HepG2 (cell line): ENCODE measurements around the gene RAB3B. TPM values are rescaled to one million over a fixed set of nuclear protein-coding genes. Genes with fewer than 3 reads are reported as not detected.

ENCODE experiments used
- ELF3 ChIP-seq: IDR thresholded peaks from 2 replicates; pipeline ENCODE4 v1.6.1; 2016; ENCODE audit warnings: missing genetic modification reagents, missing compliant biosample characterization
- GFI1 ChIP-seq: sonication (generic); formaldehyde crosslinking; IDR thresholded peaks from 2 replicates; pipeline ENCODE4 v1.5.0; 2020; ENCODE audit warnings: missing genetic modification reagents, mild to moderate bottlenecking, borderline replicate concordance
- IRF2 ChIP-seq: IDR thresholded peaks from 2 replicates; pipeline ENCODE4 v1.6.1; 2018; ENCODE audit warnings: missing genetic modification reagents, missing compliant biosample characterization
- KDM6A ChIP-seq: IDR thresholded peaks from 2 replicates; pipeline ENCODE4 v1.6.1; 2016; ENCODE audit warnings: low read depth
- MYPOP ChIP-seq: sonication (generic); formaldehyde crosslinking; IDR thresholded peaks from 2 replicates; pipeline ENCODE4 v1.8.1; 2023; ENCODE audit warnings: mild to moderate bottlenecking, moderate library complexity, missing genetic modification reagents
- RARA ChIP-seq: IDR thresholded peaks from 2 replicates; pipeline ENCODE4 v1.6.1; 2016; ENCODE audit warnings: missing genetic modification reagents, missing compliant biosample characterization
- TEAD3 ChIP-seq: optimal IDR thresholded peaks from 2 replicates; pipeline ENCODE3; 2016; ENCODE audit warnings: borderline replicate concordance
- ZBED4 ChIP-seq: sonication (generic); formaldehyde crosslinking; IDR thresholded peaks from 2 replicates; pipeline ENCODE4 v1.4.0; 2020; ENCODE audit warnings: missing genetic modification reagents, borderline replicate concordance
- ZMYM3 ChIP-seq: sonication (generic); formaldehyde crosslinking; IDR thresholded peaks from 2 replicates; pipeline ENCODE4 v1.5.1; 2020; ENCODE audit warnings: mild to moderate bottlenecking, missing genetic modification reagents
- polyA plus RNA-seq, 8 experiments: library from polyadenylated mRNA; depleted of rRNA in 3 of 8; stranded (reverse) in 7 of 8; unstranded in 1 of 8; fragments of >200 nt; fragmentation: Illumina TruSeq in 4 of 8; extraction: Trizol in 4 of 8; gene quantifications; 2 replicates each; pipeline versions ENCODE4 v1.2.1 to v1.2.3, GENCODE V29; 2011 to 2016; ENCODE audit warnings: low read depth in 4 of 8, missing spikeins in 1 of 8, mixed read lengths in 1 of 8; ENCODE audit not compliant: insufficient read depth in 1 of 8
- total RNA-seq, 5 experiments: library from RNA; depleted of rRNA; stranded (reverse); fragments of >200 nt; fragmentation: Illumina TruSeq; extraction: Trizol; gene quantifications; 2 replicates each; pipeline ENCODE4 v1.2.3, GENCODE V29; 2016; ENCODE audit warnings: low read depth in 1 of 5
- TF ChIP-seq, protein P1 (sequence below): sonication (generic); formaldehyde crosslinking; conservative IDR thresholded peaks from 2 replicates; pipeline ENCODE4 v1.4.0; 2020; ENCODE audit warnings: mild to moderate bottlenecking, missing genetic modification reagents, moderate library complexity
- TF ChIP-seq, protein P2 (sequence below): sonication (generic); formaldehyde crosslinking; IDR thresholded peaks from 2 replicates; pipeline ENCODE4 v1.4.0; 2020; ENCODE audit warnings: low read depth, missing genetic modification reagents
- TF ChIP-seq, protein P3 (sequence below): IDR thresholded peaks from 2 replicates; pipeline ENCODE4 v1.4.0; 2020; ENCODE audit warnings: mild to moderate bottlenecking, missing genetic modification reagents

The RAB3B gene
- total and polyA plus RNA-seq, 2 of the 13 experiments (the other 11 are each of a cell fraction or from before 2014, with no cell fraction given), result 1.0 to 1.2 TPM

- TF ChIP-seq RARA (CRISPR knock-in tag), result peak; percentile 55
- TF ChIP-seq MYPOP (CRISPR knock-in tag), result no peak
- TF ChIP-seq TEAD3 (CRISPR knock-in tag), result peak; percentile 62
- TF ChIP-seq ZMYM3 (CRISPR knock-in tag), result no peak
- TF ChIP-seq, protein P1, sequence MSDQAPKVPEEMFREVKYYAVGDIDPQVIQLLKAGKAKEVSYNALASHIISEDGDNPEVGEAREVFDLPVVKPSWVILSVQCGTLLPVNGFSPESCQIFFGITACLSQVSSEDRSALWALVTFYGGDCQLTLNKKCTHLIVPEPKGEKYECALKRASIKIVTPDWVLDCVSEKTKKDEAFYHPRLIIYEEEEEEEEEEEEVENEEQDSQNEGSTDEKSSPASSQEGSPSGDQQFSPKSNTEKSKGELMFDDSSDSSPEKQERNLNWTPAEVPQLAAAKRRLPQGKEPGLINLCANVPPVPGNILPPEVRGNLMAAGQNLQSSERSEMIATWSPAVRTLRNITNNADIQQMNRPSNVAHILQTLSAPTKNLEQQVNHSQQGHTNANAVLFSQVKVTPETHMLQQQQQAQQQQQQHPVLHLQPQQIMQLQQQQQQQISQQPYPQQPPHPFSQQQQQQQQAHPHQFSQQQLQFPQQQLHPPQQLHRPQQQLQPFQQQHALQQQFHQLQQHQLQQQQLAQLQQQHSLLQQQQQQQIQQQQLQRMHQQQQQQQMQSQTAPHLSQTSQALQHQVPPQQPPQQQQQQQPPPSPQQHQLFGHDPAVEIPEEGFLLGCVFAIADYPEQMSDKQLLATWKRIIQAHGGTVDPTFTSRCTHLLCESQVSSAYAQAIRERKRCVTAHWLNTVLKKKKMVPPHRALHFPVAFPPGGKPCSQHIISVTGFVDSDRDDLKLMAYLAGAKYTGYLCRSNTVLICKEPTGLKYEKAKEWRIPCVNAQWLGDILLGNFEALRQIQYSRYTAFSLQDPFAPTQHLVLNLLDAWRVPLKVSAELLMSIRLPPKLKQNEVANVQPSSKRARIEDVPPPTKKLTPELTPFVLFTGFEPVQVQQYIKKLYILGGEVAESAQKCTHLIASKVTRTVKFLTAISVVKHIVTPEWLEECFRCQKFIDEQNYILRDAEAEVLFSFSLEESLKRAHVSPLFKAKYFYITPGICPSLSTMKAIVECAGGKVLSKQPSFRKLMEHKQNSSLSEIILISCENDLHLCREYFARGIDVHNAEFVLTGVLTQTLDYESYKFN, result peak; percentile 62
- TF ChIP-seq KDM6A (CRISPR knock-in tag), result peak; percentile 52
- peak; percentile 96 for TF ChIP-seq GFI1 (CRISPR knock-in tag)
- TF ChIP-seq IRF2, result 0 out of 2 replicates have a peak, but pooled peaks have one; percentile 8
- TF ChIP-seq ZBED4 (CRISPR knock-in tag), result peak; percentile 83; the same call in 1 of the 2 replicates
- TF ChIP-seq ELF3 (CRISPR knock-in tag), result peak; percentile 47; the same call in 1 of the 2 replicates
- TF ChIP-seq, protein P2, sequence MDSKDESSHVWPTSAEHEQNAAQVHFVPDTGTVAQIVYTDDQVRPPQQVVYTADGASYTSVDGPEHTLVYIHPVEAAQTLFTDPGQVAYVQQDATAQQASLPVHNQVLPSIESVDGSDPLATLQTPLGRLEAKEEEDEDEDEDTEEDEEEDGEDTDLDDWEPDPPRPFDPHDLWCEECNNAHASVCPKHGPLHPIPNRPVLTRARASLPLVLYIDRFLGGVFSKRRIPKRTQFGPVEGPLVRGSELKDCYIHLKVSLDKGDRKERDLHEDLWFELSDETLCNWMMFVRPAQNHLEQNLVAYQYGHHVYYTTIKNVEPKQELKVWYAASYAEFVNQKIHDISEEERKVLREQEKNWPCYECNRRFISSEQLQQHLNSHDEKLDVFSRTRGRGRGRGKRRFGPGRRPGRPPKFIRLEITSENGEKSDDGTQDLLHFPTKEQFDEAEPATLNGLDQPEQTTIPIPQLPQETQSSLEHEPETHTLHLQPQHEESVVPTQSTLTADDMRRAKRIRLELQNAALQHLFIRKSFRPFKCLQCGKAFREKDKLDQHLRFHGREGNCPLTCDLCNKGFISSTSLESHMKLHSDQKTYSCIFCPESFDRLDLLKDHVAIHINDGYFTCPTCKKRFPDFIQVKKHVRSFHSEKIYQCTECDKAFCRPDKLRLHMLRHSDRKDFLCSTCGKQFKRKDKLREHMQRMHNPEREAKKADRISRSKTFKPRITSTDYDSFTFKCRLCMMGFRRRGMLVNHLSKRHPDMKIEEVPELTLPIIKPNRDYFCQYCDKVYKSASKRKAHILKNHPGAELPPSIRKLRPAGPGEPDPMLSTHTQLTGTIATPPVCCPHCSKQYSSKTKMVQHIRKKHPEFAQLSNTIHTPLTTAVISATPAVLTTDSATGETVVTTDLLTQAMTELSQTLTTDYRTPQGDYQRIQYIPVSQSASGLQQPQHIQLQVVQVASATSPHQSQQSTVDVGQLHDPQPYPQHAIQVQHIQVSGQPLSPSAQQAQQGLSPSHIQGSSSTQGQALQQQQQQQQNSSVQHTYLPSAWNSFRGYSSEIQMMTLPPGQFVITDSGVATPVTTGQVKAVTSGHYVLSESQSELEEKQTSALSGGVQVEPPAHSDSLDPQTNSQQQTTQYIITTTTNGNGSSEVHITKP (CRISPR knock-in tag), result 0 out of 2 replicates have a peak, but pooled peaks have one; percentile 12
- TF ChIP-seq, protein P3, sequence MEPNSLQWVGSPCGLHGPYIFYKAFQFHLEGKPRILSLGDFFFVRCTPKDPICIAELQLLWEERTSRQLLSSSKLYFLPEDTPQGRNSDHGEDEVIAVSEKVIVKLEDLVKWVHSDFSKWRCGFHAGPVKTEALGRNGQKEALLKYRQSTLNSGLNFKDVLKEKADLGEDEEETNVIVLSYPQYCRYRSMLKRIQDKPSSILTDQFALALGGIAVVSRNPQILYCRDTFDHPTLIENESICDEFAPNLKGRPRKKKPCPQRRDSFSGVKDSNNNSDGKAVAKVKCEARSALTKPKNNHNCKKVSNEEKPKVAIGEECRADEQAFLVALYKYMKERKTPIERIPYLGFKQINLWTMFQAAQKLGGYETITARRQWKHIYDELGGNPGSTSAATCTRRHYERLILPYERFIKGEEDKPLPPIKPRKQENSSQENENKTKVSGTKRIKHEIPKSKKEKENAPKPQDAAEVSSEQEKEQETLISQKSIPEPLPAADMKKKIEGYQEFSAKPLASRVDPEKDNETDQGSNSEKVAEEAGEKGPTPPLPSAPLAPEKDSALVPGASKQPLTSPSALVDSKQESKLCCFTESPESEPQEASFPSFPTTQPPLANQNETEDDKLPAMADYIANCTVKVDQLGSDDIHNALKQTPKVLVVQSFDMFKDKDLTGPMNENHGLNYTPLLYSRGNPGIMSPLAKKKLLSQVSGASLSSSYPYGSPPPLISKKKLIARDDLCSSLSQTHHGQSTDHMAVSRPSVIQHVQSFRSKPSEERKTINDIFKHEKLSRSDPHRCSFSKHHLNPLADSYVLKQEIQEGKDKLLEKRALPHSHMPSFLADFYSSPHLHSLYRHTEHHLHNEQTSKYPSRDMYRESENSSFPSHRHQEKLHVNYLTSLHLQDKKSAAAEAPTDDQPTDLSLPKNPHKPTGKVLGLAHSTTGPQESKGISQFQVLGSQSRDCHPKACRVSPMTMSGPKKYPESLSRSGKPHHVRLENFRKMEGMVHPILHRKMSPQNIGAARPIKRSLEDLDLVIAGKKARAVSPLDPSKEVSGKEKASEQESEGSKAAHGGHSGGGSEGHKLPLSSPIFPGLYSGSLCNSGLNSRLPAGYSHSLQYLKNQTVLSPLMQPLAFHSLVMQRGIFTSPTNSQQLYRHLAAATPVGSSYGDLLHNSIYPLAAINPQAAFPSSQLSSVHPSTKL (CRISPR knock-in tag), result peak; percentile 68
Observed at GRCh38 chr1:51969038-51969705, 21.3 kb downstream of the RAB3B start (continued).
